ENCODE measurements around the gene NUDT14.

The NUDT14 gene

DNA sequence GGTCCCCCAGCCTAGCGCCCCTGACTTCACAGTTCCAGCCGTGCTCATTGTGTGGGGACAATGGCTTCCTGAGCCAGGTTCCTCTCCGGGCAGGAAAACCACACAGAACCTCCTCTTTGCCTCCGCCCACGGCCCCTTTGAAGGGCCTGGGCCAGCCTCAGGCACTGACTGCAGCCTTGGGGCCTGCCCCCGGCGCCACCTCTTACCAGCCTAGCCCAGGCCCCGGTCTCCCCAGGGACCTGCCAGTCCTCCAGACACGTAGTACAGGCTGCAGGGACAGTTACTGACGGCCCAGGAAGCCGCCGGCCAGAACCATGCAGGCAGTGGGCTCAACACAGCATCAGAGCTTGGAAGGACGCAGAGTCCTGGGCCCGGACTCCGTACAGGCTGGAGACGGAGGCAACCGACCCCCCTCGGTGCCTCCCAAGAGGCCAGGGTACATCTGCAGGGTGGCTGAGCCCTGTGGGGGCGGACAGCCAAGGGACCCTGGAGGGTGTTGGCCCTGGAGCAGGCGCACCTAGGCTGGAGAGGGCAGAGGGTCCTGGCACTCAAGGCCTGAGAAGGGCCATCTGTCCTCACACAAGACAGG is 20.9 kb upstream of the NUDT14 start:
- TF ChIP-seq, protein P1, sequence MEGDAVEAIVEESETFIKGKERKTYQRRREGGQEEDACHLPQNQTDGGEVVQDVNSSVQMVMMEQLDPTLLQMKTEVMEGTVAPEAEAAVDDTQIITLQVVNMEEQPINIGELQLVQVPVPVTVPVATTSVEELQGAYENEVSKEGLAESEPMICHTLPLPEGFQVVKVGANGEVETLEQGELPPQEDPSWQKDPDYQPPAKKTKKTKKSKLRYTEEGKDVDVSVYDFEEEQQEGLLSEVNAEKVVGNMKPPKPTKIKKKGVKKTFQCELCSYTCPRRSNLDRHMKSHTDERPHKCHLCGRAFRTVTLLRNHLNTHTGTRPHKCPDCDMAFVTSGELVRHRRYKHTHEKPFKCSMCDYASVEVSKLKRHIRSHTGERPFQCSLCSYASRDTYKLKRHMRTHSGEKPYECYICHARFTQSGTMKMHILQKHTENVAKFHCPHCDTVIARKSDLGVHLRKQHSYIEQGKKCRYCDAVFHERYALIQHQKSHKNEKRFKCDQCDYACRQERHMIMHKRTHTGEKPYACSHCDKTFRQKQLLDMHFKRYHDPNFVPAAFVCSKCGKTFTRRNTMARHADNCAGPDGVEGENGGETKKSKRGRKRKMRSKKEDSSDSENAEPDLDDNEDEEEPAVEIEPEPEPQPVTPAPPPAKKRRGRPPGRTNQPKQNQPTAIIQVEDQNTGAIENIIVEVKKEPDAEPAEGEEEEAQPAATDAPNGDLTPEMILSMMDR (IDR thresholded peaks at IDR 0.05; ENCODE audit: poor library complexity, severe bottlenecking), result no peak
- Histone ChIP-seq H3K27me3 (ENCODE audit: insufficient read depth, poor library complexity, severe bottlenecking) (peaks cover 7% of the 10 kb centered on the region), H3K36me3 (ENCODE audit: low read depth) (no peaks in the 10 kb centered on the region), H3K9me3 (ENCODE audit: severe bottlenecking) (no peaks in the 10 kb centered on the region), H3K4me3 (ENCODE audit: severe bottlenecking) (no peak overlapping the region), H3K27ac (ENCODE audit: poor library complexity, severe bottlenecking) (no peak overlapping the region), H3K4me1 (ENCODE audit: insufficient read depth, poor library complexity, severe bottlenecking) (peaks cover 9% of the 10 kb centered on the region)
- ATAC-seq (ENCODE audit: low read depth), result no peak
- no peak for DNase-seq (ENCODE audit: low spot score)

GRCh38 chr14:105201156-105201924 is 20.2 kb upstream of the NUDT14 start:
- peaks cover 9% of the 10 kb centered on the region for H3K4me1 ChIP-seq (ENCODE audit: insufficient read depth, poor library complexity, severe bottlenecking)
- H3K27ac ChIP-seq (ENCODE audit: poor library complexity, severe bottlenecking), result no peak overlapping the region
- peaks cover 14% of the 10 kb centered on the region for H3K27me3 ChIP-seq (ENCODE audit: insufficient read depth, poor library complexity, severe bottlenecking)
- no peaks in the 10 kb centered on the region for H3K9me3 ChIP-seq (ENCODE audit: severe bottlenecking)
- no peaks in the 10 kb centered on the region for H3K36me3 ChIP-seq (ENCODE audit: low read depth)
- DNase-seq (ENCODE audit: low spot score) (no peak), ATAC-seq (ENCODE audit: low read depth) (no peak)
- TF ChIP-seq, protein P1 (IDR thresholded peaks at IDR 0.05; ENCODE audit: poor library complexity, severe bottlenecking), result no peak
- H3K4me3 ChIP-seq (ENCODE audit: severe bottlenecking), result no peak overlapping the region

DNA sequence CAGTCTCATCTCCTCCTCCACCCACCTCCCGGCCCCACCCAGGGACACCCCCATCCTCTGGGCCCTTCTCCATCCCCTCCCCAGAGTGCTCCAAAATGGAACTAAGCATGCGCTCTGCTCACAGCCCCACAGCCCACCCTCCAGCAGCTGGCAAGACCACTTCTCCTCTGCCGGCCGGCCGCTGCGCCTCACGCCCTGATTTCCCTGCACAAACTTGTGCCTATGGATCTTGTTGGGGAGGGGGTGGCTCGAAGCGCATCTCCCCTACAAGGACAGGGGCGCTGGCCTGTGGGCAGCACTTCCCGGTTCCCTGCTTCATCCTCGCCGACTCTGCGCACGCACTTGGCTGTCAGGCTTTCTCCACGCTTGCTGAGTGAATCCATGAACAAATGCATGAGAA is 19.5 kb upstream of the NUDT14 start:
- ATAC-seq (ENCODE audit: low read depth), result no peak
- Histone ChIP-seq H3K4me1 (ENCODE audit: insufficient read depth, poor library complexity, severe bottlenecking) (peaks cover 9% of the 10 kb centered on the region), H3K36me3 (ENCODE audit: low read depth) (no peaks in the 10 kb centered on the region), H3K27me3 (ENCODE audit: insufficient read depth, poor library complexity, severe bottlenecking) (peaks cover 21% of the 10 kb centered on the region), H3K9me3 (ENCODE audit: severe bottlenecking) (no peaks in the 10 kb centered on the region), H3K4me3 (ENCODE audit: severe bottlenecking) (no peak overlapping the region), H3K27ac (ENCODE audit: poor library complexity, severe bottlenecking) (no peak overlapping the region)
- no peak for DNase-seq (ENCODE audit: low spot score)
- TF ChIP-seq, protein P1 (IDR thresholded peaks at IDR 0.05; ENCODE audit: poor library complexity, severe bottlenecking), result no peak

- Histone ChIP-seq H3K4me3 (ENCODE audit: severe bottlenecking) (no peak overlapping the region), H3K9me3 (ENCODE audit: severe bottlenecking) (no peaks in the 10 kb centered on the region), H3K4me1 (ENCODE audit: insufficient read depth, poor library complexity, severe bottlenecking) (peaks cover 9% of the 10 kb centered on the region), H3K27me3 (ENCODE audit: insufficient read depth, poor library complexity, severe bottlenecking) (peaks cover 21% of the 10 kb centered on the region), H3K27ac (ENCODE audit: poor library complexity, severe bottlenecking) (no peak overlapping the region), H3K36me3 (ENCODE audit: low read depth) (no peaks in the 10 kb centered on the region)
- ATAC-seq (ENCODE audit: low read depth), result no peak
- no peak for DNase-seq (ENCODE audit: low spot score)
- TF ChIP-seq, protein P1 (IDR thresholded peaks at IDR 0.05; ENCODE audit: poor library complexity, severe bottlenecking), result no peak
These were observed 19.0 kb upstream of the NUDT14 start for GRCh38 chr14:105200074-105200473.

DNA sequence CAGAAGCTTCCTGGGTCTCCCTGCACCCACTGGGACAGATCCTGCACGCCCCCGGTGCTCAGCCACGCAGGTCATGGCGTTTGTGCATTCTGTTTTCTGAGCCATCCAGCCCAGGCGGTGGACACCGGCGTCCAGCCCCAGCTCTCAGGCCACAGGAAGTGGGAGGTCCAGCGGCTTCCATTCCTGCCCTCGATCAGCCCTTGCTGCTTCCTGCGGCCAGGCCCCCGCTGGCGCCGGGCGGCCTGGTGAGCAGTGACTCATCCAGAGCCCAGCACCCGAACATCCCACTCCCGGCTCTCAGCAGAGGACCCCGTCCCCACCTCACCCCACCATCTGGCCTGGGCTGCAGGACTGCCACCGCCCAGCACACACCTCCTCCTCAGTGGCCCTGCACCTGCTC is 18.0 kb upstream of the NUDT14 start:
- Histone ChIP-seq H3K27ac (ENCODE audit: poor library complexity, severe bottlenecking) (no peak overlapping the region), H3K4me3 (ENCODE audit: severe bottlenecking) (no peak overlapping the region), H3K27me3 (ENCODE audit: insufficient read depth, poor library complexity, severe bottlenecking) (peaks cover 21% of the 10 kb centered on the region), H3K36me3 (ENCODE audit: low read depth) (no peaks in the 10 kb centered on the region), H3K9me3 (ENCODE audit: severe bottlenecking) (no peaks in the 10 kb centered on the region), H3K4me1 (ENCODE audit: insufficient read depth, poor library complexity, severe bottlenecking) (peaks cover 2% of the 10 kb centered on the region)
- DNase-seq (ENCODE audit: low spot score), result no peak
- no peak for ATAC-seq (ENCODE audit: low read depth)
- TF ChIP-seq, protein P1 (IDR thresholded peaks at IDR 0.05; ENCODE audit: poor library complexity, severe bottlenecking), result no peak

Data from RWPE2 (cell line).